Prostate gland (tissue), 2 donors: ENCODE results near the gene POU2AF3. TPM values are rescaled to one million over a fixed set of nuclear protein-coding genes. Genes with fewer than 3 reads are reported as not detected.

Experiments
- DNase-seq: peaks from one replicate; pipeline ENCODE4 v3.0.0-alpha.2; 2019; ENCODE audit warnings: low spot score
- H3K27ac ChIP-seq, 2 donors: fragments of 200-600 bp; sonication (generic); 2 replicates each; pipeline ENCODE4 v1.5.1; 2017 to 2019
- H3K27me3 ChIP-seq: fragments of 200-600 bp; sonication (generic); replicated peaks from 2 replicates; pipeline ENCODE4 v1.5.1; 2019; ENCODE audit not compliant: insufficient read depth
- H3K36me3 ChIP-seq, 2 donors: fragments of 200-600 bp; sonication (generic); 1 replicate in 1 of 2; 2 replicates in 1 of 2; pipeline versions ENCODE4 v1.5.1 to v1.8.1; 2017 to 2019
- H3K4me1 ChIP-seq: fragments of 200-600 bp; sonication (generic); replicated peaks from 2 replicates; pipeline ENCODE4 v1.5.1; 2019
- H3K4me3 ChIP-seq, 2 donors: fragments of 200-600 bp; sonication (generic); 2 replicates each; pipeline ENCODE4 v1.5.1; 2017 to 2019
- H3K9me3 ChIP-seq: fragments of 200-600 bp; sonication (generic); 2 replicates; pipeline ENCODE4 v1.5.1; 2017
- CTCF ChIP-seq, 4 experiments: fragments of 200-600 bp in 2 of 4; fragments of 450-650 bp in 2 of 4; sonication (generic) in 2 of 4; IDR thresholded peaks; 1 replicate in 3 of 4; 2 replicates in 1 of 4; pipeline ENCODE4 v1.5.1; 2016 to 2019; ENCODE audit warnings: antibody characterized with exemption in 4 of 4, mild to moderate bottlenecking in 2 of 4, moderate library complexity in 2 of 4
- POLR2A ChIP-seq: fragments of 450-650 bp; IDR thresholded peaks from one replicate; pipeline ENCODE4 v1.6.1; 2016; ENCODE audit warnings: antibody characterized with exemption, mild to moderate bottlenecking
- POLR2AphosphoS5 ChIP-seq: sonication (generic); formaldehyde crosslinking; IDR thresholded peaks from one replicate; pipeline ENCODE4 v1.6.1; 2017; ENCODE audit warnings: antibody characterized with exemption
- whole genome bisulfite sequencing: methylation state at CpG from one replicate; pipeline ENCODE4 v1.1.5; 2018; 5-methylcytosine and 5-hydroxymethylcytosine counted together
- intact Hi-C: fragments of 100-400 bp; cut with DNase I; formaldehyde crosslinking; loops from one replicate; pipeline ENCODE4 v1.14.2; 2022
- total RNA-seq, 2 donors: library from RNA; depleted of rRNA; stranded (reverse); fragments of >200 nt; gene quantifications; one replicate each; pipeline ENCODE4 v1.1.0, GENCODE V29; 2016

Gene POU2AF3
- total RNA-seq, 2 donors from 2014 or later = 7.7 to 9.5 TPM

GRCh38 chr11:111339758-111340388 is 41.5 kb downstream of the POU2AF3 start:
- no peaks in the 10 kb centered on the region for H3K27me3 ChIP-seq
- intact Hi-C loops = no loop called here
- no peaks in the 10 kb centered on the region for H3K36me3 ChIP-seq
- TF ChIP-seq POLR2AphosphoS5 (no peak), CTCF (IDR thresholded peaks at IDR 0.05) (no peak), POLR2A (no peak)
- H3K9me3 ChIP-seq = no peaks in the 10 kb centered on the region
- DNase-seq = no peak
- peaks cover 8% of the 10 kb centered on the region for H3K4me1 ChIP-seq
- H3K4me3 ChIP-seq = no peak overlapping the region
- no peak overlapping the region for H3K27ac ChIP-seq

GRCh38 chr11:111342329-111342728 is 44.0 kb downstream of the POU2AF3 start:
- Histone ChIP-seq H3K4me1 (no peaks in the 10 kb centered on the region), H3K4me3 (no peak overlapping the region), H3K27me3 (no peaks in the 10 kb centered on the region), H3K36me3 (no peaks in the 10 kb centered on the region), H3K9me3 (no peaks in the 10 kb centered on the region), H3K27ac (no peak overlapping the region)
- 72% methylated on average over 3 of the region's 3 CpGs for WGBS
- intact Hi-C loops = no loop called here
- DNase-seq = no peak
- no peak for TF ChIP-seq POLR2A
- TF ChIP-seq POLR2AphosphoS5 = no peak
- TF ChIP-seq CTCF (IDR thresholded peaks at IDR 0.05) = no peak

- Histone ChIP-seq H3K36me3 (no peaks in the 10 kb centered on the region), H3K4me3 (no peak overlapping the region), H3K9me3 (no peaks in the 10 kb centered on the region), H3K27ac (no peak overlapping the region), H3K4me1 (no peaks in the 10 kb centered on the region), H3K27me3 (no peaks in the 10 kb centered on the region)
- TF ChIP-seq POLR2AphosphoS5 = peak; percentile 24
- no peak for TF ChIP-seq CTCF (IDR thresholded peaks at IDR 0.05)
- TF ChIP-seq POLR2A = no peak
- intact Hi-C loops = no loop called here
- 68% methylated on average over 3 of the region's 3 CpGs for WGBS
- DNase-seq = no peak
Observed at GRCh38 chr11:111344032-111344431, 45.7 kb downstream of the POU2AF3 start.

- Histone ChIP-seq H3K9me3 (no peaks in the 10 kb centered on the region), H3K27ac (no peak overlapping the region), H3K36me3 (no peaks in the 10 kb centered on the region), H3K4me1 (no peaks in the 10 kb centered on the region), H3K4me3 (no peak overlapping the region), H3K27me3 (no peaks in the 10 kb centered on the region)
- TF ChIP-seq CTCF (IDR thresholded peaks at IDR 0.05) = no peak
- TF ChIP-seq POLR2AphosphoS5 = no peak
- TF ChIP-seq POLR2A = no peak
- WGBS = 71% methylated on average over 6 of the region's 6 CpGs
- intact Hi-C loops = no loop called here
- no peak for DNase-seq
Observed at GRCh38 chr11:111347002-111347722, 48.8 kb downstream of the POU2AF3 start.

GRCh38 chr11:111347723-111348115 is 49.4 kb downstream of the POU2AF3 start:
- Histone ChIP-seq H3K36me3 (no peaks in the 10 kb centered on the region), H3K4me1 (no peaks in the 10 kb centered on the region), H3K9me3 (no peaks in the 10 kb centered on the region), H3K27me3 (no peaks in the 10 kb centered on the region), H3K4me3 (no peak overlapping the region), H3K27ac (no peak overlapping the region)
- WGBS = 88% methylated on average over 3 of the region's 3 CpGs
- TF ChIP-seq POLR2A (no peak), POLR2AphosphoS5 (no peak), CTCF (IDR thresholded peaks at IDR 0.05) (no peak)
- intact Hi-C loops = no loop called here
- DNase-seq = no peak
